ENCODE data around the gene ZNF69. TPM values are rescaled to one million over a fixed set of nuclear protein-coding genes. Genes with fewer than 3 reads are reported as not detected.
"Not testable (repeated sequence)": the region's sequence is repeated elsewhere in the genome, so short reads cannot be mapped to it uniquely, and the experiment has no call there.

Gene ZNF69
- total and polyA plus RNA-seq, 2 donors (not counting 1 experiment from before 2014, with no cell fraction given), result 0.92 to 2.1 TPM

- CTCF ChIA-PET, result interaction anchor here (1.4 kb wide), 1 partner anchor 9 kb away, joined by 3 read pairs; no protein-coding TSS in a partner anchor
- no peaks in the 10 kb centered on the region for H3K4me1 Mint-ChIP-seq
- POLR2A ChIA-PET, result no interaction called here
Measured at GRCh38 chr19:11873762-11874161, 13.8 kb upstream of the ZNF69 start.

GRCh38 chr19:11879687-11880266, 7.8 kb upstream of the ZNF69 start:
- H3K9me3 Mint-ChIP-seq (ENCODE audit: insufficient read depth); H3K27ac ChIP-seq (ENCODE audit: low read length in 2 of 2); H3K27me3 Mint-ChIP-seq; H3K4me1 Mint-ChIP-seq; H3K4me3 ChIP-seq (ENCODE audit: control extremely low read depth in 1 of 5, extremely low read depth in 1 of 5, insufficient read depth in 1 of 5, low read depth in 2 of 5, low read length in 4 of 5); H3K27ac Mint-ChIP-seq; H2AFZ ChIP-seq (ENCODE audit: insufficient read depth, low read depth, low read length, poor library complexity, severe bottlenecking); POLR2A ChIA-PET; ATAC-seq (ENCODE audit: low read depth); H3K4me1 ChIP-seq (ENCODE audit: control insufficient read depth in 2 of 2, insufficient read depth in 2 of 2, low read length in 2 of 2); H3K4me2 ChIP-seq (replicated peaks; ENCODE audit: low read depth, low read length, poor library complexity, severe bottlenecking); H3K27me3 ChIP-seq (replicated peaks in 1 of 4; ENCODE audit: control extremely low read depth in 1 of 4, control insufficient read depth in 3 of 4, insufficient read depth in 4 of 4, low read length in 3 of 4); H3K79me2 ChIP-seq (ENCODE audit: control insufficient read depth, insufficient read depth, low read length); H3K4me3 Mint-ChIP-seq; H3K9ac ChIP-seq (ENCODE audit: low read length); H4K20me1 ChIP-seq (ENCODE audit: control insufficient read depth, insufficient read depth, low read length, poor library complexity, severe bottlenecking); H3K36me3 ChIP-seq (replicated peaks in 1 of 2; ENCODE audit: control extremely low read depth in 1 of 2, control insufficient read depth in 1 of 2, extremely low read depth in 1 of 2, insufficient read depth in 2 of 2, low read length in 1 of 2): not testable (repeated sequence)
- peaks cover 0 to 19% (median 7%) of the 10 kb centered on the region in 3 donors for H3K9me3 ChIP-seq (ENCODE audit: control extremely low read depth in 1 of 3, control insufficient read depth in 2 of 3, insufficient read depth in 1 of 3, low read length in 2 of 3)
- WGBS (ENCODE audit: insufficient coverage), result 75% methylated on average over 10 of the region's 16 CpGs
- intact Hi-C loops (cut with micrococcal nuclease), result loop anchor here (2.0 kb wide), 2 partner anchors 45 to 65 kb away; partner anchors contain the start of genes ZNF440 and ZNF700
- DNase-seq, result peak; percentile 26
- CTCF ChIA-PET, result interaction anchor here (0.5 to 2.8 kb wide), 11 partner anchors 12 to 283 kb away, joined by 3 to 22 read pairs (median 3); partner anchors contain the start of genes ZNF136, ZNF20 and ZNF491

More at GRCh38 chr19:11873762-11874161, 13.8 kb upstream of the ZNF69 start:
- H3K4me2 ChIP-seq (replicated peaks; ENCODE audit: low read depth, low read length, poor library complexity, severe bottlenecking), result no peak overlapping the region
- H3K4me3 ChIP-seq (ENCODE audit: control extremely low read depth in 1 of 5, extremely low read depth in 1 of 5, insufficient read depth in 1 of 5, low read depth in 2 of 5, low read length in 4 of 5), result no peak overlapping the region
- no peak overlapping the region for H3K27ac Mint-ChIP-seq
- H3K9ac ChIP-seq (ENCODE audit: low read length), result no peak overlapping the region
- H3K9me3 Mint-ChIP-seq (ENCODE audit: insufficient read depth), result peaks cover 13% of the 10 kb centered on the region
- H4K20me1 ChIP-seq (ENCODE audit: control insufficient read depth, insufficient read depth, low read length, poor library complexity, severe bottlenecking), result no peaks in the 10 kb centered on the region
- H2AFZ ChIP-seq (ENCODE audit: insufficient read depth, low read depth, low read length, poor library complexity, severe bottlenecking), result no peak overlapping the region
- H3K27me3 Mint-ChIP-seq, result no peaks in the 10 kb centered on the region
- TF ChIP-seq EZH2 (IDR thresholded peaks at IDR 0.05; ENCODE audit: borderline replicate concordance, insufficient read depth, low read depth, low read length, poor library complexity, severe bottlenecking) (no peak), CTCF (IDR thresholded peaks at IDR 0.05) (no peak)
- H3K27me3 ChIP-seq (replicated peaks in 1 of 4; ENCODE audit: control extremely low read depth in 1 of 4, control insufficient read depth in 3 of 4, insufficient read depth in 4 of 4, low read length in 3 of 4), result no peaks in the 10 kb centered on the region
- no peaks in the 10 kb centered on the region for H3K79me2 ChIP-seq (ENCODE audit: control insufficient read depth, insufficient read depth, low read length)
- H3K36me3 ChIP-seq (replicated peaks in 1 of 2; ENCODE audit: control extremely low read depth in 1 of 2, control insufficient read depth in 1 of 2, extremely low read depth in 1 of 2, insufficient read depth in 2 of 2, low read length in 1 of 2), result peaks cover 3 to 4% of the 10 kb centered on the region in 2 experiments
- no peak overlapping the region for H3K4me3 Mint-ChIP-seq
- peaks cover 2 to 27% (median 26%) of the 10 kb centered on the region in 3 donors for H3K9me3 ChIP-seq (ENCODE audit: control extremely low read depth in 1 of 3, control insufficient read depth in 2 of 3, insufficient read depth in 1 of 3, low read length in 2 of 3)
- no peaks in the 10 kb centered on the region for H3K4me1 ChIP-seq (ENCODE audit: control insufficient read depth in 2 of 2, insufficient read depth in 2 of 2, low read length in 2 of 2)
- no CpG with 5 or more reads among the region's 1 CpG for WGBS (ENCODE audit: insufficient coverage)
- ATAC-seq (ENCODE audit: low read depth) (no peak), DNase-seq (no peak)
- H3K27ac ChIP-seq (ENCODE audit: low read length in 2 of 2), result no peak overlapping the region
- intact Hi-C loops (cut with micrococcal nuclease), result no loop called here

All from B cell (primary cell).